ENCODE results near the gene MIS12.

Gene MIS12

DNA sequence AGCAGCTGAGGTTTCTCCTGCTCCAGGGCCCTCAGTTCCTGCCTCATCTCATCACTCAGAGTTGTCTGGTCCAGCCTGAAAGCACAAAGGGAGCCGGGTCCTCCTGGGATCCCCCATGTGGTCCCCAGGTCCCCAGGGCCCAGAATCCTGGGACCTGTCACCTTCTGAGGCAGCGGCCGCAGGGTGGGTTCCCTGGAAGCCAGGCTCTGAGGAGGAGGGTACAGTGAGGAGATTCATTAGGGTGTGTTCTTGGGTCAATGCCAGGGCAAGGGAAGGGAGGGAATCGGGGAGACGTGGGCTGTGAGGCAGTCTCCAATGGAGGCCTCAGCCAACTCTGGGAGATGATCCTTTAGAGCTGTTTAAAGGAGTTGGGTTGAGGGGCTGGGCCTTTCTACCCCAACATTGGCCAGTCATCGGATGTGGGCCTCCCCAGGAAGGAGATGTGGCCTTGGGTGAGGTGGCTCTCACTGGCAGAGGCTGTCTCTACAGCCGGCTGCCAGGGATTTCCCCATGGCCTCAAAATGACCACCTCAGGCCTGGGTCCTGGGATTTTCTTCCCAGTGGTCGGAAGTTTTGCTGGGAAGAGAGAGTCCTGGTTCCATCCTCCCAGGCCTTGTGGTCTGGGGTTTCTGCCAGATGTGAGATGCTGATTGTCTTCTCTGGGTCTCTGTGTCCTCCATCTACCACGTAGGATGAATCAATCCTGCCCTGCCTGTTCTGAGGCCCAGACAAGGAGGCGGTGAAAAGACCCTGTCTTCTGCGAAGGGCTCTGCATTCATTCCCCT is 50.7 kb downstream of the MIS12 start:
- peak; percentile 57 for DNase-seq

DNA sequence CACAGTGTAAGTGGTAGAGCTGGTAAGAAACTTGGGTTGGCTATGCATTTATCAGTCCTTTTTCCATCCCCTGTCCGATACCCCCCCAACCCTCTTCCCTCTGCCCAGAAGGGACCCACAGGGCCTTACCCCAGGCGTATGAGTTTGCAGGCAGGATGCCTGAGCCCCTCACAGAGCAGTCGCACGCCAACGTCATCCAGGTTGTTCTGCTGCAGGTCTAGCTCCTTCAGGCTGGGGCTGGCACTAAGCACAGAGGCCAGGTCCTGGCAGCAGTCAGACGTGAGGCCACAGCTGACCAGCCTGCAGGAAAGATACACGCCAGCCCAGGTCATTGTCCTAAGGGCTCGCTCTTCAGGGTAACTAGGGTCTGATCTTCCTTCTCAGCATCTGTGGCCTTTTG is 52.9 kb downstream of the MIS12 start:
- DNase-seq = no peak

DNA sequence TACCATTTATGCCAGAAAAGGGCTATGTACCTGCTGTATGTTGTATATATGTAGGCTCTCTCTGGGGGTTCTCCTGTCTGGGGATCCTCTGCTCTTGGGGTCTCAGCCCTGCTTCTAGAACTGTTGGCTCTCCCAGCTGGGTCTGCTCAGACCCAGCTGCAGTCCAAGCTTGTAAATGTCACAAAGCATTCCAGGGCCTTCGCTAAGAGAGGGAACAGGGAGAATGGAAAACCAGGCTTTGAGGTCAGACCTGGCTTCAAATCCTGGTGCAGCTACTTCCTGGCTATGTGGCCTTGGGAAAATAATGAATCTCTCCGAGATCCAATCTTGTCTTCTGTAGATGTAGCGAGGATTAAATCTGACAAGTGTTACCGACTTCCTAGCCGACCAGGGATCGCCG is 54.0 kb downstream of the MIS12 start:
- DNase-seq = no peak

All from fibroblast of skin of scalp (primary cell).